ENCODE measurements around the gene REV3L. TPM values are rescaled to one million over a fixed set of nuclear protein-coding genes. Genes with fewer than 3 reads are reported as not detected.
"Not testable (repeated sequence)": the region's sequence is repeated elsewhere in the genome, so short reads cannot be mapped to it uniquely, and the experiment has no call there.

Gene REV3L
- polyA plus RNA-seq, 1 donor: 52.6 TPM

GRCh38 chr6:111258615-111259088 is 224.4 kb downstream of the REV3L start:
- no peak for DNase-seq

GRCh38 chr6:111258010-111258409 is 225.0 kb downstream of the REV3L start:
- no peak for DNase-seq

GRCh38 chr6:111256646-111257045 is 226.4 kb downstream of the REV3L start:
- no peak for DNase-seq

- not testable (repeated sequence) for DNase-seq
These were observed 227.2 kb downstream of the REV3L start for GRCh38 chr6:111255838-111256237.

- no peak for DNase-seq
These were observed 228.2 kb downstream of the REV3L start for GRCh38 chr6:111254779-111255166.

GRCh38 chr6:111254004-111254778 is 228.8 kb downstream of the REV3L start:
- DNase-seq: no peak

GRCh38 chr6:111252726-111253125 is 230.3 kb downstream of the REV3L start:
- no peak for DNase-seq

- DNase-seq: no peak
These were observed 232.1 kb downstream of the REV3L start for GRCh38 chr6:111250791-111251354.

Other genes with a start within 250 kb of the REV3L start
- 34.4 TPM for gene TRAF3IP2, start 122.7 kb upstream of the REV3L start, polyA plus RNA-seq (ENCODE audit: insufficient read length)